ENCODE results near the gene SERPINB10.

SERPINB10 gene, protein sequence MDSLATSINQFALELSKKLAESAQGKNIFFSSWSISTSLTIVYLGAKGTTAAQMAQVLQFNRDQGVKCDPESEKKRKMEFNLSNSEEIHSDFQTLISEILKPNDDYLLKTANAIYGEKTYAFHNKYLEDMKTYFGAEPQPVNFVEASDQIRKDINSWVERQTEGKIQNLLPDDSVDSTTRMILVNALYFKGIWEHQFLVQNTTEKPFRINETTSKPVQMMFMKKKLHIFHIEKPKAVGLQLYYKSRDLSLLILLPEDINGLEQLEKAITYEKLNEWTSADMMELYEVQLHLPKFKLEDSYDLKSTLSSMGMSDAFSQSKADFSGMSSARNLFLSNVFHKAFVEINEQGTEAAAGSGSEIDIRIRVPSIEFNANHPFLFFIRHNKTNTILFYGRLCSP

GRCh38 chr18:63907664-63908063 is at the start of gene SERPINB10:
Gene SERPINB10 (plus strand): TSS chr18:63907958. CDS start chr18:63915511, 7,553 bp downstream.
- DNase-seq (ENCODE audit: low spot score) = no peak

DNA sequence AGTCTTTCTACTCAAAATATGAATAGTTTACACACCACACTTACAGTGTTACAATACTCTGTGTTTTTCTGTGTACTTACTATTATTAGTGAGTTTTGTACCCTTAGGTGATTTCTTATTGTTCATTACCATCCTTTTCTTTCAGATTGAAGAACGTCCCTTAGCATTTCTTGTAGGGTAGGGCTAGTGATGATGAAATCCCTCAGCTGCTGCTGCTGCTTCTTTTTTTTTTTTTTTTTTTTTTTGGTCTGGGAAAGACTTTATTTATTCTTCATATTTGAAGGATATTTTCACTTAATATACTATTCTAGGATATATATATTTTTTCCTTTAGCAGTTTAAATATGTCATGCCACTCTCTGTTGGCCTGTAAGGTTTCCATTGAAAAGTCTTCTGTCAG is 49.3 kb upstream of the SERPINB10 start:
- no peak for DNase-seq (ENCODE audit: low spot score)

- DNase-seq (ENCODE audit: low spot score) = no peak
Observed at GRCh38 chr18:63859781-63860475, 47.8 kb upstream of the SERPINB10 start.

GRCh38 chr18:63860531-63860930 is 47.2 kb upstream of the SERPINB10 start:
- no peak for DNase-seq (ENCODE audit: low spot score)

DNA sequence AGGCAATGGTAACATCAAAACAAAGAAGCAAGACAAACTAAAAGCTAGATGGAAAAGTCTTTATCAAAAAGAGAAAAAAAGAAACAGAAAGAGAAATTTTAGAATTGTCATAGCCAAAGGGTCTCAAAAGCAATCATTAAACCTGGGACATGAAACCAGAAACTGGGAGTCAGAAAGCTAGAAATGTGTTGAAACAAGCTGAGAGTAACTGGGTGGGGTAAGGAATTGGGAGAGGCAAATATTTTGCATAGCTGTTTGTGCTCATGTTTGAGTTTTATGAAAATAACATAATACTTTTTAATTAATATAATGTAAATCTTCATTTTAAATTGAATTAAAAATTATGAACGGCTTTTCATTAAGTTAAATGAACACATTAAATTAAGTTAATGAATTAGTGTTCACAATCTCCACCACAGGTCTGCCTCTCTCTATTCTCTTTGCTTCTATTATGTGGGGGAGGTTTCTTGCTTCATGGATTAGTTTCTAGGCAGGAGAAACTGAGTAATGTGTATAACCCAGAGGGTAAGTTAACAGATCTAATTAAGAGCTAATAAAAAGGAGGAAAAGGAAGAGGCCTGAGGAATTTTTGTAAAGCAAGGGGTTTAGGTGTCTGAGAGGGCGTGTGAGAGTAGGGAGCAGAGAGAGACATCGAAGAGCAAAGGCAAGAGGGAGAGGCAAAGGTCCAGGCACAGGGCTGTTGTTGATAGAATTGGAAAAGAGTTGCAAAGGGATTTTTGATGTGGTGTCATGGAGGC is 40.2 kb upstream of the SERPINB10 start:
- DNase-seq (ENCODE audit: low spot score) = no peak

DNA sequence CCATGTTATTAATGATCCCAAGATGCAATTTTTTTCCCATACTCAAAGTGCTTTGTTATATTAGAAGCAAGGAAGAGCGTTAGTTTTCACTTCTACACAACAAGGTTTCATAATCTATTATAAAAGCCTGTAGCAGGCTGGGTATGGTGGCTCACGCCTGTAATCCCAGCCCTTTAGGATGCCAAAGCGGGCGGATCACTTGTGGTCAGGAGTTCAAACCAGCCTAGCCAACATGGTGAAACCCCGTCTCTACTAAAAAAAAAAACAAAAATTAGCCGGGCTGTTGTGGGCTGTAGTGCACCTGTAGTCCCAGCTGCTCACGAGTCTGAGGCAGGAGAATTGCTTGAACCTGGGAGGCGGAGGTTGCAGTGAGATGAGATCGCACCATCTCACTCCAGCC is 39.2 kb upstream of the SERPINB10 start:
- no peak for DNase-seq (ENCODE audit: low spot score)

- DNase-seq (ENCODE audit: low spot score) = peak; percentile 65
Observed at GRCh38 chr18:63869374-63869773, 38.4 kb upstream of the SERPINB10 start.

GRCh38 chr18:63869851-63870250 is 37.9 kb upstream of the SERPINB10 start:
- DNase-seq (ENCODE audit: low spot score) = peak; percentile 49

DNA sequence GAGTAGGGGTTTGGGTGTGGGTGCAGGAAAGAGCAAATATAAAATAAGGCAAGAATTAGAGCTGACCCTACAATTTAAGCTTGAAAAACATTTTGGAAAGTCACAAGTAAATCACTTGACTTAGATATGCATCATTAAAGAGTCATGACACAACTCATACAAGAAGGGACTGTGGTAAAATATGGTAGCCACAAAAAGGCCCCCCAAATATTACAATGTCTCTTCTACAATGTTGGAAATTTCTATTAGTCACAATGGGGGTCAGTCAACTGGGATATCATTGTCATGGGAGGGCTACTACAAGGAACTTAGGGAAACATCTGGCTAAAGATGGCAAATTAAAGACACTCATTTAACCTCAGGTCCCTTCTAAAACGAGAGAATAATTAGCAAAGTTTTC is 35.9 kb upstream of the SERPINB10 start:
- DNase-seq (ENCODE audit: low spot score) = no peak

DNA sequence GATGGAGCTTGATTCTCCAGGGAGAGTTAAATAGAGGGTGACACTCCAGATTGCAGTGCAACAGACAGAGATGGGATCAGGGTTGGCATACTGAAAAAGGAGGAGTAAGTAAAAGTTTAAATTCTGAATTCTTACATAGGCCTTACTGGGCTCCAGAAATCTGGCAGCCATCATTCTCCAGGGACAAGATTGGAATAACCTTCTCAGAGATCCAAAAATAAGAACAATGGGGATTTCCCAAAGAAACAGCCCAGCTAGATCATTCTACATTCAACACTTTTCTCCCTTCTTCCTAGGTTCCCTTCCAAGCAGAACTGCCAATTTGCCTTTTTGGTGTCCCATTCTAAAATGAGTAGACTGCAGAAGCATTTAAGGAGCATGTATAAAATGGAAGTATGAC is 35.2 kb upstream of the SERPINB10 start:
- no peak for DNase-seq (ENCODE audit: low spot score)

GRCh38 chr18:63878343-63878742 is 29.4 kb upstream of the SERPINB10 start:
- no peak for DNase-seq (ENCODE audit: low spot score)

DNA sequence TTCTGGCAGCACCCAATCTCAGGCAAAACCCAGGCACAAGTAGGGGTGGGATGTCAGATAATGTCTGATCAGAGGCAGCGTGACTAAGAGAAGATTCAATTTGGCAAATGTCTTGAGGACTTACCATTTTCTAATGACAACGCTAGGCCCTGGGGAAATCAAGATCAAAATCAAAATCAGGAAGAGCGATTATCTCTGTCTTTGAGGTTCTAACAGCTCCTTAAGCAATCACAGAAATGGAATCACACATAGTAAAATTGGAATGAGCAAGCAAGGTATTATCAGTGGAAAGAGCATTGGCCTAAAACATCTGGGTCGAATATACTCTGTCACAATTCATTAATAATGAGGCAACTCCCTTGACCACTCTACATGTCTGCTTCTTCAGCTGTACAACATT is 28.8 kb upstream of the SERPINB10 start:
- no peak for DNase-seq (ENCODE audit: low spot score)

DNA sequence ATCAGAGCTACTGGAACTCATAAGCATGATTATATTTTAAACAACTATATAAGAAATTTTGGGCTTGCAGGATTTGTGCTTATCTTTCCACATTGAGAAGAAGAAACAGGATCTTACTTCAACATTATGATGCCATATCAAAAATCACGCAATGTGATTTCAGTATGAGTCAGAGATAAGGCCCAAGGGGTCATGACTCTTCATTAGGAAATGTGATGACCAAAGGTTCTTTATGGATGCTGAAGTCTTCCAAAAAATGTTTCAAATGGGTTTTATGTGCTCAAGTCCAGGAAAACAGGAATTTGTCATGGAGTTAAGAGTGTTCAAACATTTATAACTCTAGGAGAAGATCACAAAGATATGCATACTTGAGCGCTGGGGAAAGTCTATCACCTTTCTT is 28.0 kb upstream of the SERPINB10 start:
- no peak for DNase-seq (ENCODE audit: low spot score)

DNA sequence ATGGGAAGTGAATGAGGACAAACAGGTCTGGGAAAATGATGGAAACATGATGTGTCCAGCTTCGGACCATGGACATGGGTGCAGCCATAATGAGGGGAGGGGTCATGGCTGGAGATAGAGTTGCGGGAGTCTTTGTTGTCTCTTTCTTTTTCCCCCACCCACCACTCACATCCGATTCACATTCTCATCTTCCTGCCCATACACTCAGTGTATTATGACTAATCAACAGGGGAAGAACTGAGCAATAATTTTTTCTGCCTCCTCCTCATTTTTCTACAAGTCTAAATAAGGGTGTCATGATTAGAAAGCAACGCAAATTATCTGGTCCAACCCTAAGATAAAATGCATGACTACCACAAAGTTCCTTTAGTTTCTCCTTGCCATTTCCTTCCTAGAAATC is 25.9 kb upstream of the SERPINB10 start:
- no peak for DNase-seq (ENCODE audit: low spot score)

DNA sequence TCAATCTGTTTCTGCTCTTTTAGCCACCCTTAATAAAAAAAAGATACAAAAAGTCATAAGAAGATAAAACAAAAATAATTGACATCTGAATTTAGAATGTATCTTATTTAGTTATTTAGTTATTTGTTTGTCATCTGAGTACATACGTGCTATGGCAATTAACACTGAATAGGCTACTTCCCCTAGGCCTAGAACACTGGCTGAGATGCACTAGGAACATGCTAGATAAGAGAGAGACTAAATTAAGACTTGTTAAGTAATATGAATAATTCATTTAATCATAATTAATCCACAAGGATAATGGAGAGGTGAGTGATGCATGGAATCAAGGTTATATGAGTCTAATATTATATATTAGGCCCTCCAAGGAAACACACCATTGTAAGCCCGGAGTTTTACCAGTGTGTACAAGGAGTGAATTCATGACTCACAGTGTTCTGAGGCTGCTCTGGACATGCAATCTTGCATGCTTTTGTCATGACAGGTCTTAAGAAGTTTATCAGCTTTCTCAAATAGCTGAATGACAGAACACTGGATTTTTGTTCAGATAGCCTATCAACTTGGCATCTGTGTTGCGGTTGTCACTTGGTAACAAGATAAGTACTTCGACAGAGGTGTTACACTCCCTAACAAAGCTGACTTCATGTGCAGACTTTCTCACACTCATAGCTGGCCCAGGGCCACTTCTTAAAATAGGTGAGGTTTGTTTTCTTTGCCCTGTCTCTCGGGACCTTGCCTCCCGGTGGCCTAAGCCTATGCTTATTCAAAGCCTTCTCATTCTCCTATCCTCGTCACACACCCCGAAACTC is 25.2 kb upstream of the SERPINB10 start:
- DNase-seq (ENCODE audit: low spot score) = peak; percentile 92

GRCh38 chr18:63883617-63884016 is 24.1 kb upstream of the SERPINB10 start:
- no peak for DNase-seq (ENCODE audit: low spot score)

- peak; percentile 12 for DNase-seq (ENCODE audit: low spot score)
Observed at GRCh38 chr18:63887424-63887823, 20.3 kb upstream of the SERPINB10 start, which contains the start of gene SERPINB2. Gene SERPINB2 (plus strand): TSS chr18:63887705. CDS start chr18:63891445, 3,740 bp downstream.

DNA sequence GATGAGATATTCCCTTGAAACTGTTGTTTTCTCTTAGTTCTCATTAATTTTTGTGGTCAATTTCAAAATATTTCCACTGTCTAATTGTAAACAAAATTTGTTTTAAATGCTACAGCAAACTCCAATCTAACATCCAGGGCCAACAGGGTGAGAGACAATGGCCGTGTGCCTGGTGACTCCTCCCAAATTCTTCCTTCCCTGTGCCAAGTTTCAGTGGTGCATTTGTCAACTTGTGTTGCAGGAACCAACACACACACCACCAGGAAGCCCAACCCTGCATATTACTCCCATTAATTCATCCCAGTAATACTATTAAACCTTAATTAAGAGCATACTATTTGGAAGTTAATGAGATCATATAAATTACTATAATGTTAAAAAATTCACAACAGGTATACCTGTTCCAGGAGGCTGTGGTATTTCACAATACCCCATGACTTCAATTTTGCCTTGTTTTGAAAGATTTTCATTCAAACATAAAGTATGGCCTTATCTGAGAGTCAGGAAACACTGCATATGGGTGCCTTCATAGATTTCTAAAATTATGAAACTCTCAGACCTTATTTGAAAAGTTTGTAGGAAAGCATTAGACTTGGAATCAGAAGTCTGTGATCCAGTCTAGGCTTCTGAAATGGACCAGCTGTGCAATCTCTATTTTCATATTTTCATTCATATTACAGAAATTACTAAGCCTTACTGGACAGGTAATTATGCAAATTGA is 19.1 kb upstream of the SERPINB10 start:
- no peak for DNase-seq (ENCODE audit: low spot score)

DNA sequence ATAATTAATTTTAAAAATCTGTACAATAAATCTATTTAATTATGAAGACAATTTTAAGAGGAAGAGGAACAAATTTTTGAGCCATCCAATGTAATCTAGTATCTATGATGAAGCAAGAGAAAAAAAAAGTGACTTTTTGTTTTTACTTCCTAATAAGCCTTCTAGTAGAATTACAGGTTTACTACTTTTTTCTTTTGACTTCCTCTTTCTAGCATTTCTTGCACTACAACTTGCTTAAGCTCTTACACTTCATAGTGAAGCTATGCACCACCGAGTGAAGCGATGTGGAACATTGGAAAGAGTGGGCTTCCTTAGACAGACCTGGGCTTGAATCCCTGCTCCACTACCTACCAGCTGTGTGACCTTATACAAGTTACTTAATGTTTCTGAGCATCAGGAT is 18.1 kb upstream of the SERPINB10 start:
- DNase-seq (ENCODE audit: low spot score) = no peak

GRCh38 chr18:63890237-63890949 is 17.4 kb upstream of the SERPINB10 start:
- no peak for DNase-seq (ENCODE audit: low spot score)

DNA sequence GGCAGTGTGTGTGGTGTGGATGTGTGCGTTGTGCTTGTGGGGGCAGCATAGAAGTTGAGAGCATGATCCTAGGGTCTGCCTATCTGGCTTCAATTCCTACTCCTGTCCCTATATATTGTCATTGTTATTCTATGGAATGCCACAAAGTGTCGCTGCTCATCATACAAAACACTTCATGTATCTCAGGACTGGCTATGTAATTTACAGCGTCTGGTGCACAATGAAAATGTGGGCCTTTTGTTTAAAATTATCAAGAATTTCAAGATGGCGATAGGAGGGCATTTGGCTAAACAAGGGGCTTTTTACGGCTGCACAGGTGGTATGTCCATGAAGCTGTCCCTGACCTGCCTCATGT is 16.8 kb upstream of the SERPINB10 start:
- no peak for DNase-seq (ENCODE audit: low spot score)

Measured in kidney tubule cell (primary cell).